BLaER1 (cell line): ENCODE measurements around the gene SLC25A42.

Source experiments
- H3K27ac ChIP-seq: shearing (Covaris generic); formaldehyde crosslinking; 2 replicates; pipeline ENCODE4 v1.8.1; 2022
- H3K27me3 ChIP-seq: shearing (Covaris generic); formaldehyde crosslinking; 2 replicates; pipeline ENCODE4 v1.8.1; 2022
- H3K36me3 ChIP-seq: shearing (Covaris generic); formaldehyde crosslinking; 2 replicates; pipeline ENCODE4 v1.8.1; 2022
- H3K4me1 ChIP-seq: shearing (Covaris generic); formaldehyde crosslinking; 2 replicates; pipeline ENCODE4 v1.8.1; 2022
- H3K4me2 ChIP-seq: shearing (Covaris generic); formaldehyde crosslinking; 2 replicates; pipeline ENCODE4 v1.8.1; 2022
- H3K4me3 ChIP-seq: shearing (Covaris generic); formaldehyde crosslinking; 2 replicates; pipeline ENCODE4 v1.8.1; 2022
- H3K9ac ChIP-seq: shearing (Covaris generic); formaldehyde crosslinking; 2 replicates; pipeline ENCODE4 v1.8.1; 2022
- H3K9me3 ChIP-seq: shearing (Covaris generic); formaldehyde crosslinking; 2 replicates; pipeline ENCODE4 v1.8.1; 2022
- H4K20me1 ChIP-seq: shearing (Covaris generic); formaldehyde crosslinking; 2 replicates; pipeline ENCODE4 v1.8.1; 2022
- Cebpa-rat ChIP-seq: shearing (Covaris generic); IDR thresholded peaks from 2 replicates; pipeline ENCODE4 v1.8.1; 2022

Gene SLC25A42

GRCh38 chr19:19056636-19057275, 7.0 kb upstream of the SLC25A42 start:
- H3K27ac ChIP-seq: no peak overlapping the region
- no peak for TF ChIP-seq Cebpa-rat
- H3K27me3 ChIP-seq: no peaks in the 10 kb centered on the region
- H3K9me3 ChIP-seq: no peaks in the 10 kb centered on the region
- H3K4me3 ChIP-seq: no peak overlapping the region
- 0 out of 2 replicates have a peak, but pooled peaks cover 6% of the 10 kb centered on the region for H3K4me1 ChIP-seq
- no peak overlapping the region for H3K4me2 ChIP-seq
- no peak overlapping the region for H3K9ac ChIP-seq
- H4K20me1 ChIP-seq: peaks cover 35% of the 10 kb centered on the region
- H3K36me3 ChIP-seq: peaks cover 98% of the 10 kb centered on the region

DNA sequence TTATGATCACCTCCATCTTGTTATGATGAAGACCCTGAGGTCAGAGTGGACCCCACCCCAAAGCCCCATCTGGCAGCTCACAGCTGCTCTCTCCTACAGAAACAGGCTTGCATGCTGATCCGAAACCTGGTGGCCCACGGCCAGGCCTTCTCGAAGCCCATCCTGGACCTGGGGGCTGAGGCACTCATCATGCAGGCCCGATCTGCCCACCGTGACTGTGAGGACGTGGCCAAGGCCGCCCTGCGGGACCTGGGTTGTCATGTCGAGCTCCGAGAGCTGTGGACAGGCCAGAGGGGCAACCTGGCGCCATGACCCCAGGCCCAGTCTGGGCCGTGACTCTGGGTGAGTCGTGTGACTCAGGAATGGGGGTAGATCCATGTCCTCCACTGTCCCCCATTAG, 6.5 kb upstream of the SLC25A42 start:
- Histone ChIP-seq H3K27me3 (no peaks in the 10 kb centered on the region), H3K4me3 (no peak overlapping the region), H4K20me1 (peaks cover 32% of the 10 kb centered on the region), H3K9me3 (no peaks in the 10 kb centered on the region), H3K9ac (no peak overlapping the region), H3K4me1 (peaks cover 9% of the 10 kb centered on the region), H3K36me3 (peaks cover 98% of the 10 kb centered on the region), H3K27ac (no peak overlapping the region), H3K4me2 (no peak overlapping the region)
- no peak for TF ChIP-seq Cebpa-rat

DNA sequence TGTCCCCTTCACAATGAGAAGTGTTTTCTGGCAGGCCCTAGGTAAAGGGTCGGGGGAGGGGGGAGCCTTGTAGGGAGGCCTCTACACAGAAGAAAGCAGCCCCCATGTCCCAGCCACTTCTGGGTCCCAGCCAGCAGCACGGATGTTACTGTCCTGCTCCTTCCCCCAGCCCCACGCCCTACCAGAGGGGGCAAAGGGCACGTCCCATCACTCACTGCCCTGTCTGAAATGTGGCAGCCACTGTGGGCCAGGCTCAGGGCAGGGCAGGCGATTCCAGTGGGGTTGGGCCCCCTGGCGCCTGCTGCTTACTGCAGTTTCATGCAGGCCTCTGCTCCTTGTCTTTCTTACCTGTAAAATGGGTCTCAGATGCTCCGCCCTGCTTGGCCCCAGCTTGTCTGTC, 6.1 kb upstream of the SLC25A42 start:
- Histone ChIP-seq H3K4me1 (peaks cover 13% of the 10 kb centered on the region), H3K36me3 (peaks cover 97% of the 10 kb centered on the region), H4K20me1 (peaks cover 28% of the 10 kb centered on the region), H3K4me3 (no peak overlapping the region), H3K27ac (no peak overlapping the region), H3K9me3 (no peaks in the 10 kb centered on the region), H3K4me2 (no peak overlapping the region), H3K9ac (no peak overlapping the region), H3K27me3 (no peaks in the 10 kb centered on the region)
- no peak for TF ChIP-seq Cebpa-rat

DNA sequence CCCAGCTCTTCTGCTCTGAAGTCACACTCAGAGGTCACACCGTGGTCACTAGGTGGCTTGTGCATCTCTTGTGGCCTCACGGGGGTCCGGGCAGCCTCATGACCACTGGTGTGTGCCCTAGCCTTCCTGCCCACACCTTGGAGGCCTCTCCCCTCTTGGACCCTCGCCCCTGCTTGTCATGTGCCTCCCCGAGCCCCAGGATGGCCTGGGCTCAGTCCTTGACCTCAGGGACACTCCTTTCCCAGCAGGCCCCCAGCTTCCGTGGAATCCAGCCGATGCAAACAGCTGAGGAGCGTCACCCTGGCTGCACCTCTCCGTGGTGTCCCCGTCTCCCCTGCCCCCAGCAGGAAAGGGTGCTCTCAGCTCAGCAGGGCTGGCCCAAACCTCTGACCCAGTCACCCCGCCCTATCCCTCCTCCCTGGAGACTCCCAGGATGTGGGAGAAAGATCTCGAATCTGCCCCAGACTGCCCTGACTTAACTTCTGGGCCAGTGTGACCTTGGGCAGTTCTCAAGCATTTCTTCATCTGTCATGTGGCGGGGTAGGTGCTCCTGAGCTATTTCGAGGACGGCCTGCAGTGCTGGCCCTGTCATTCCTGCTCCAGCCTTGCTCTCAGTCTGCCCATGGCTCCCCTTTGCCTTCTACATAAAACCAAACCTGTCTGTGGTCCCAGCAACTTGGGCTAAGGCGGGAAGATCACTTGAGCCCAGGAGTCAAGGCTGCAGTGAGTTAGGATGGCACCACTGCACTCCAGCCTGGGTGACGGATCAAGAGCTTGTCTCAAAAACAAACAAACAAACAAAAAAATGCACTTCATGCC, 4.6 kb upstream of the SLC25A42 start:
- Histone ChIP-seq H3K27me3 (no peaks in the 10 kb centered on the region), H4K20me1 (peaks cover 13% of the 10 kb centered on the region; the same call in 1 of the 2 replicates), H3K4me1 (peaks cover 19% of the 10 kb centered on the region), H3K9ac (no peak overlapping the region), H3K9me3 (no peaks in the 10 kb centered on the region), H3K4me3 (no peak overlapping the region), H3K4me2 (no peak overlapping the region), H3K27ac (no peak overlapping the region), H3K36me3 (peaks cover 82% of the 10 kb centered on the region)
- no peak for TF ChIP-seq Cebpa-rat

GRCh38 chr19:19059837-19060611, 3.8 kb upstream of the SLC25A42 start:
- TF ChIP-seq Cebpa-rat: no peak
- H3K27ac ChIP-seq: peak overlapping the region; percentile 32; the same call in 1 of the 2 replicates
- peaks cover 74% of the 10 kb centered on the region for H3K36me3 ChIP-seq
- H3K4me1 ChIP-seq: peaks cover 19% of the 10 kb centered on the region
- H3K9ac ChIP-seq: no peak overlapping the region
- no peaks in the 10 kb centered on the region for H3K27me3 ChIP-seq
- no peak overlapping the region for H3K4me3 ChIP-seq
- H3K4me2 ChIP-seq: no peak overlapping the region
- H4K20me1 ChIP-seq: peaks cover 7% of the 10 kb centered on the region; the same call in 1 of the 2 replicates
- no peaks in the 10 kb centered on the region for H3K9me3 ChIP-seq

DNA sequence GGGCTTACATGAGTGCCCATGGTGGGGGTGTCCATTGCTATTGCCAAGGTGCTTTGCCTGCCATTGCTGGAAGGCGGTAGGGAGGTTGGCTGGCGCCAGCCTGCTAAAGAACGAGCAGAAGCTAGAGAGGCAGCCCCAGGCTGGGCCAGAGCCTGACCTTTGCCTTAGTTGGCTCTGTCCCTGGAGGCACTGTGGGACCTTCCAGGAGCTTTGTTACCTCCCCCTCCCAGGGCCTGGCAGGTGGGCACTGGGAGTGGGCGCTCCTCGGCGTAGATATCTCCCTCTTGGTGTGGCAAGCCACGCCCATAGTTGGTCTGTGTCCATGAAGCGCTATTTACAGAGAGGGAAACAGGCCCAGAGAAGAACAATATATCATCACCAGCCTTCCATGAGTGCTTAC, 2.3 kb upstream of the SLC25A42 start:
- H4K20me1 ChIP-seq: no peaks in the 10 kb centered on the region
- H3K4me1 ChIP-seq: peaks cover 34% of the 10 kb centered on the region
- no peak for TF ChIP-seq Cebpa-rat
- no peak overlapping the region for H3K9ac ChIP-seq
- H3K4me3 ChIP-seq: no peak overlapping the region
- H3K9me3 ChIP-seq: no peaks in the 10 kb centered on the region
- no peak overlapping the region for H3K4me2 ChIP-seq
- no peaks in the 10 kb centered on the region for H3K27me3 ChIP-seq
- H3K36me3 ChIP-seq: peaks cover 59% of the 10 kb centered on the region
- H3K27ac ChIP-seq: no peak overlapping the region

GRCh38 chr19:19062454-19063182, 1.2 kb upstream of the SLC25A42 start:
- peaks cover 48% of the 10 kb centered on the region for H3K36me3 ChIP-seq
- H3K4me3 ChIP-seq: peak overlapping the region; percentile 81
- peak overlapping the region; percentile 71 for H3K9ac ChIP-seq
- no peak for TF ChIP-seq Cebpa-rat
- H3K27me3 ChIP-seq: no peaks in the 10 kb centered on the region
- H3K27ac ChIP-seq: peak overlapping the region; percentile 36; the same call in 1 of the 2 replicates
- H3K4me2 ChIP-seq: peak overlapping the region; percentile 89
- H4K20me1 ChIP-seq: no peaks in the 10 kb centered on the region
- H3K4me1 ChIP-seq: peaks cover 45% of the 10 kb centered on the region
- H3K9me3 ChIP-seq: no peaks in the 10 kb centered on the region

DNA sequence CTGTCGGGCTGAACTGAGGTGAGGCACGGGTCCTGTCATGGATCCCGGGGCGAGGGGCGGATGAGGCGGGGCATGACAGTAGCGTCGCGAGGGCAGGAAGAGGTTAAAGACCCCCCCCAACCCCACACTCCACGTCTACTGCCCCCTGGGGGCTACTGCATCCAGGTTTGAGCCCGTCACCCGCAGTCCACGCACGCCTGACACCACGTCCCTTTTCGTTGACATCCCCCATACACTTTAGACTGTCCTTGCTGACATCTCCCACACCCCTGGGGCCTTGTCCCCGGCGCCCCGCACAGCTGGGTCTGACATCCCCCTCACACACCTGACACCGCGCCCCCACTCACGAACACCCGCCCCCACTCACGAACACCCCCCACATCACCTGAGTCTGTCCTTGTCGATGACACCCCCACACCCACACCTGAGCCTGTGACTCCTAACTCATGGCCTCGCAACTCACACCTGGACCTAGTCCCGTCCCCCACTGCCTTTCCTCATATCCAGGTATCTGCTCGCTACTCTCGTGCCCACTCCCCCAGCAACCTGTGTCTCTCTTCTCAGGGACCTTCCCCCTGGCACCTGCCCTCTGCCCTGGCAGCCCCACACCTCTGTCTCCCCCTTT, 416 bp downstream of the SLC25A42 start:
- Histone ChIP-seq H3K4me3 (peak overlapping the region; percentile 81), H3K4me2 (peak overlapping the region; percentile 97), H4K20me1 (no peaks in the 10 kb centered on the region), H3K27ac (peak overlapping the region; percentile 76), H3K27me3 (no peaks in the 10 kb centered on the region), H3K4me1 (peaks cover 61% of the 10 kb centered on the region), H3K9me3 (no peaks in the 10 kb centered on the region), H3K36me3 (peaks cover 32% of the 10 kb centered on the region), H3K9ac (peak overlapping the region; percentile 80)
- no peak for TF ChIP-seq Cebpa-rat
